Dendritic cell treated with granulocyte-macrophage colony-stimulating factor and Interleukin-4, amounts not matched to agents 40 ng/mL and 50 ng/mL, for 4 days (primary cell): ENCODE measurements around the gene SURF4.
A peak's percentile ranks its signal among the peaks of the same experiment; 100 is the strongest.

Experiments
- H3K27ac Mint-ChIP-seq: one replicate; pipeline ENCODE4 v1.8.0; 2022; ENCODE audit warnings: mild to moderate bottlenecking, mixed read lengths
- H3K27me3 Mint-ChIP-seq: one replicate; pipeline ENCODE4 v1.8.0; 2022; ENCODE audit warnings: mild to moderate bottlenecking, mixed read lengths
- H3K36me3 Mint-ChIP-seq: one replicate; pipeline ENCODE4 v1.8.0; 2022; ENCODE audit warnings: low read depth, mixed read lengths
- H3K4me1 Mint-ChIP-seq: one replicate; pipeline ENCODE4 v1.8.0; 2022; ENCODE audit warnings: low read depth, mixed read lengths
- H3K4me3 Mint-ChIP-seq: one replicate; pipeline ENCODE4 v1.8.0; 2022; ENCODE audit warnings: mild to moderate bottlenecking, moderate library complexity, mixed read lengths
- H3K9me3 Mint-ChIP-seq: one replicate; pipeline ENCODE4 v1.8.0; 2022; ENCODE audit warnings: mixed read lengths
- intact Hi-C: fragments of 100-400 bp; cut with micrococcal nuclease; formaldehyde crosslinking; loops from one replicate; pipeline ENCODE4 v1.15.0; 2022

The SURF4 gene

DNA sequence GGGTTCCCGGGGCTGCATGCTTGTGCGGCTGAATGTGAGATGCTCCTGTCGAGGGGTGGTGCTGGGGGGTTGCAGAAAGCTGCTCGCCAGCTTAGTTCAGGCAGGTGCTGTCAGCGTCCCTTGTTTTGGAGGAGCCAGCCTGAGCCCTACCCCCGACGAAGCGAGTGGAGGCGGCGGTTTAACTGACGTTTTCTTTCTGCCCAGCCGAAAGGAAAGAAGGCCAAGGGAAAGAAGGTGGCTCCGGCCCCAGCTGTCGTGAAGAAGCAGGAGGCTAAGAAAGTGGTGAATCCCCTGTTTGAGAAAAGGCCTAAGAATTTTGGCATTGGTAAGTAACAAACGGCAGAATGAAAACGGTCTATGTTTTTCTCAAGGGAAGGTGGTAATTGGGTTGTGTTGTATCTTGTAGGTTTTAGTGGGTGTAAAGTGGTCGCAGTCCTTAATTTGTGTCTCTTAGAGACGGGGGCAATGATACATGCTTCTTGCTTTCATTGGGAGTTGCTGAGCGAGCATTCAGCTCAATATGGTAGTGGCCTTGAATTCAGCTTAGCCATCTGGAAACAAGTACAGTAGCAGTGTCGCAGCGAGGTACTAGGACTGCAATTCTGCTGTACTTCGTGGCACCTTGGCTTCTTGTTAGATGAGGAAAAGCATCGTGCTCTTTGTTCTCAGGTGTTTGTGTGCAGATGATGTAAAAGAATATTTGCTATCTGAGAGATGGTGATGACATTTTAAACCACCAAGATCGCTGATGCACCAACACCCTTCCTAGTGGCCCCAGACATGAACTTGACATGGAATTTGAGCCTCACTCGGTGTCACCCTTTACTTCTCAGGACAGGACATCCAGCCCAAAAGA is 26.9 kb downstream of the SURF4 start:
- H3K4me1 Mint-ChIP-seq: peaks cover 59% of the 10 kb centered on the region
- H3K4me3 Mint-ChIP-seq: peak overlapping the region; percentile 85
- H3K9me3 Mint-ChIP-seq: no peaks in the 10 kb centered on the region
- no peaks in the 10 kb centered on the region for H3K27me3 Mint-ChIP-seq
- peaks cover 98% of the 10 kb centered on the region for H3K36me3 Mint-ChIP-seq
- intact Hi-C loops: loop anchor here (1.0 kb wide), 2 partner anchors 7 to 13 kb away; partner anchors contain the start of genes SURF1, SURF2 and SURF6
- peak overlapping the region; percentile 96 for H3K27ac Mint-ChIP-seq

- intact Hi-C loops: loop anchor here (1.0 kb wide), 2 partner anchors 8 to 12 kb away; partner anchors contain the start of genes SURF1, SURF2 and SURF6
- peaks cover 98% of the 10 kb centered on the region for H3K36me3 Mint-ChIP-seq
- H3K27me3 Mint-ChIP-seq: no peaks in the 10 kb centered on the region
Observed at GRCh38 chr9:133347985-133348717, 27.7 kb downstream of the SURF4 start, which contains the start of the genes MED22 and RPL7A. TSS of gene MED22 (minus strand) at chr9:133348131. CDS start at chr9:133346662, 1,469 bp downstream. TSS of gene RPL7A (plus strand) at chr9:133348218. CDS start at chr9:133348244, 26 bp downstream.

GRCh38 chr9:133347515-133347984 is 28.3 kb downstream of the SURF4 start:
- Mint-ChIP-seq H3K27me3 (no peaks in the 10 kb centered on the region), H3K36me3 (peaks cover 98% of the 10 kb centered on the region), H3K4me3 (peak overlapping the region; percentile 85), H3K27ac (peak overlapping the region; percentile 96), H3K9me3 (no peaks in the 10 kb centered on the region), H3K4me1 (peaks cover 68% of the 10 kb centered on the region)
- intact Hi-C loops: no loop called here

More at GRCh38 chr9:133347985-133348717, 27.7 kb downstream of the SURF4 start, which contains the start of the genes MED22 and RPL7A:
- Mint-ChIP-seq H3K9me3 (no peaks in the 10 kb centered on the region), H3K4me3 (peak within 1 kb of the TSS; percentile 85), H3K4me1 (peaks cover 64% of the 10 kb centered on the region), H3K27ac (peak within 1 kb of the TSS; percentile 96)

- Mint-ChIP-seq H3K27me3 (no peaks in the 10 kb centered on the region), H3K27ac (peak overlapping the region; percentile 96), H3K36me3 (peaks cover 98% of the 10 kb centered on the region), H3K9me3 (no peaks in the 10 kb centered on the region), H3K4me1 (peaks cover 81% of the 10 kb centered on the region), H3K4me3 (peak overlapping the region; percentile 85)
- intact Hi-C loops: no loop called here
Observed at GRCh38 chr9:133346021-133346785, 29.7 kb downstream of the SURF4 start.

GRCh38 chr9:133345596-133345995 is 30.3 kb downstream of the SURF4 start:
- Mint-ChIP-seq H3K9me3 (no peaks in the 10 kb centered on the region), H3K4me1 (peaks cover 85% of the 10 kb centered on the region), H3K36me3 (peaks cover 98% of the 10 kb centered on the region), H3K4me3 (no peak overlapping the region), H3K27ac (no peak overlapping the region), H3K27me3 (no peaks in the 10 kb centered on the region)
- intact Hi-C loops: no loop called here

- Mint-ChIP-seq H3K36me3 (peaks cover 98% of the 10 kb centered on the region), H3K27me3 (no peaks in the 10 kb centered on the region), H3K27ac (no peak overlapping the region), H3K4me3 (no peak overlapping the region), H3K4me1 (peaks cover 85% of the 10 kb centered on the region), H3K9me3 (no peaks in the 10 kb centered on the region)
- intact Hi-C loops: no loop called here
Observed at GRCh38 chr9:133344979-133345378, 30.9 kb downstream of the SURF4 start.

DNA sequence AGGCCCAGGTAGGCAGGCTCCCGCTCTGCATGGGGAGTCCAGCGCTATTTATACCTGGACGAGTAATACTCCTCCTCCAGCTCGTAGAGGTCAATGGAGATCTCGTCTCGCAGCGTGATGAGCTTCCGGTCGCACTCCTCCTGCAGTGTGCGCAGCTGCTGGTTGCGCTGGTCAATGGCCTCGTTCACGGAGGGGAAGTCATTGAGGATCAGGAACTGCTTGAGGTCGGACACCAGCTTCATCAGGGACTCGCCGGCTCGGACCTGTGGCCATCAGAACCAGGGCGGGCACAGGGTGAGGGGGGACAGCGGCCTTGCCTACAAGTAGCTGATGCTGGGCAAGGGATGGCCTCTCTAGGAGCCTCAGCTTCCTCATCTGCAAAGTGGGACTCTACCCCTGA is 31.8 kb downstream of the SURF4 start:
- Mint-ChIP-seq H3K36me3 (peaks cover 98% of the 10 kb centered on the region), H3K4me3 (no peak overlapping the region), H3K9me3 (no peaks in the 10 kb centered on the region), H3K4me1 (peaks cover 85% of the 10 kb centered on the region), H3K27me3 (no peaks in the 10 kb centered on the region), H3K27ac (peak overlapping the region; percentile 18)
- intact Hi-C loops: no loop called here

GRCh38 chr9:133342570-133342969 is 33.3 kb downstream of the SURF4 start:
- H3K36me3 Mint-ChIP-seq: peaks cover 96% of the 10 kb centered on the region
- no peaks in the 10 kb centered on the region for H3K27me3 Mint-ChIP-seq
- intact Hi-C loops: no loop called here
- no peak overlapping the region for H3K4me3 Mint-ChIP-seq
- peaks cover 90% of the 10 kb centered on the region for H3K4me1 Mint-ChIP-seq
- H3K27ac Mint-ChIP-seq: peak overlapping the region; percentile 90
- H3K9me3 Mint-ChIP-seq: no peaks in the 10 kb centered on the region

DNA sequence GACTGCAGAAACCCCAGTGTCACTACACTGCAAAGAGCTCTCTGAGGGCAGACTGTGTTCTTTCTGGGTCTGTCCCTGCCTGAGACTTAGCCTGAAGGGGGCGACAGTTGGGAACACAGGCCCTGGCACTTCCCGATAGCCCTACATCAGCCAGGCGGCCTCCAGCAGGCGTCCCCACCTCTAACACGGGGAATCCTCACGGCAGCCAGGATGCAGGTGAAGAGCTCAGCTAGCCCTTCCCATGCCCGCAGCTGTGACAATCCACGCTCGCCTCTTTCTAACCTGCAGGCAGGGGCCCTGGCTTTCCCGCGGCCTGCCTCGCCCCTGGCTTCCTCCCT is 33.8 kb downstream of the SURF4 start:
- no peaks in the 10 kb centered on the region for H3K9me3 Mint-ChIP-seq
- peaks cover 94% of the 10 kb centered on the region for H3K36me3 Mint-ChIP-seq
- intact Hi-C loops: no loop called here
- H3K27me3 Mint-ChIP-seq: no peaks in the 10 kb centered on the region
- H3K4me1 Mint-ChIP-seq: peaks cover 91% of the 10 kb centered on the region
- H3K4me3 Mint-ChIP-seq: peak overlapping the region; percentile 69
- peak overlapping the region; percentile 90 for H3K27ac Mint-ChIP-seq

- Mint-ChIP-seq H3K27me3 (no peaks in the 10 kb centered on the region), H3K4me3 (peak overlapping the region; percentile 69)
- intact Hi-C loops: no loop called here
Observed at GRCh38 chr9:133341369-133342068, 34.3 kb downstream of the SURF4 start.

GRCh38 chr9:133340916-133341315 is 34.9 kb downstream of the SURF4 start:
- Mint-ChIP-seq H3K36me3 (peaks cover 89% of the 10 kb centered on the region), H3K27ac (peak overlapping the region; percentile 90), H3K4me3 (peak overlapping the region; percentile 69), H3K9me3 (no peaks in the 10 kb centered on the region), H3K4me1 (peaks cover 89% of the 10 kb centered on the region), H3K27me3 (no peaks in the 10 kb centered on the region)
- intact Hi-C loops: no loop called here

More at GRCh38 chr9:133341369-133342068, 34.3 kb downstream of the SURF4 start:
- H3K9me3 Mint-ChIP-seq: no peaks in the 10 kb centered on the region
- peak overlapping the region; percentile 90 for H3K27ac Mint-ChIP-seq
- H3K4me1 Mint-ChIP-seq: peaks cover 91% of the 10 kb centered on the region
- H3K36me3 Mint-ChIP-seq: peaks cover 89% of the 10 kb centered on the region

DNA sequence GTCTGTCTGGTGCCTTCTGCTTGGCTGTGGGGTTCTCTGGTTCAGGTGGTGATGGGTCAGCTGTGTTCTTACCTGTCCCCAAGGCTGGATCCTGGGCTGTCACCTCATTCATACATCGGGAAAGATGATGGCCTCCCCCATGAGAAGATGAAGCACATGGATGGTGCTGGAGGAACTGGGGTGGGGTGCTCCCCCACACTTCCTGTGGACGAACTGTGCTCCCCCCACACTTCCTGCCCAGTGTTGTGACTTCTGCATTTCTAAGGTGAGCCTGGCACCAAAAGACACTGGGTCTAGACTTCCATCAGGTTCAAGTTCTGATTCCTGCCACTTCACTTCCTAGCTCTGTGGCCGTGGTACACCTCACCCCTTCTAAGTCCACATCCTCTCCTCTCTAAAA is 35.6 kb downstream of the SURF4 start:
- Mint-ChIP-seq H3K27me3 (no peaks in the 10 kb centered on the region), H3K4me1 (peaks cover 91% of the 10 kb centered on the region), H3K4me3 (peak overlapping the region; percentile 69), H3K9me3 (no peaks in the 10 kb centered on the region), H3K27ac (peak overlapping the region; percentile 90), H3K36me3 (peaks cover 89% of the 10 kb centered on the region)
- intact Hi-C loops: no loop called here

- intact Hi-C loops: no loop called here
- H3K27ac Mint-ChIP-seq: peak overlapping the region; percentile 90
- H3K9me3 Mint-ChIP-seq: no peaks in the 10 kb centered on the region
- no peaks in the 10 kb centered on the region for H3K27me3 Mint-ChIP-seq
- peaks cover 92% of the 10 kb centered on the region for H3K4me1 Mint-ChIP-seq
- peaks cover 85% of the 10 kb centered on the region for H3K36me3 Mint-ChIP-seq
- peak overlapping the region; percentile 55 for H3K4me3 Mint-ChIP-seq
Observed at GRCh38 chr9:133339641-133340040, 36.2 kb downstream of the SURF4 start.
